Suprapubic skin (tissue), 4 donors: Measurements from ENCODE around the gene MUC2. TPM values are rescaled to one million over a fixed set of nuclear protein-coding genes. Genes with fewer than 3 reads are reported as not detected.

Source experiments
- DNase-seq, 2 donors: peaks; one replicate each; pipeline ENCODE4 v3.0.0-alpha.2; 2019; ENCODE audit warnings: low spot score in 2 of 2
- H3K27ac ChIP-seq: fragments of 200-600 bp; sonication (generic); one replicate; pipeline ENCODE4 v1.5.1; 2019
- H3K27me3 ChIP-seq: fragments of 200-600 bp; sonication (generic); one replicate; pipeline ENCODE4 v1.5.1; 2019
- H3K36me3 ChIP-seq: fragments of 200-600 bp; sonication (generic); one replicate; pipeline ENCODE4 v1.5.1; 2019
- H3K4me1 ChIP-seq: fragments of 200-600 bp; sonication (generic); one replicate; pipeline ENCODE4 v1.5.1; 2019
- H3K4me3 ChIP-seq: fragments of 200-600 bp; sonication (generic); one replicate; pipeline ENCODE4 v1.5.1; 2019; ENCODE audit warnings: mild to moderate bottlenecking
- H3K9me3 ChIP-seq: fragments of 200-600 bp; sonication (generic); one replicate; pipeline ENCODE4 v1.5.1; 2019
- EP300 ChIP-seq: sonication (generic); formaldehyde crosslinking; IDR thresholded peaks from one replicate; pipeline ENCODE4 v1.6.1; 2017; ENCODE audit warnings: antibody characterized with exemption
- POLR2A ChIP-seq, 2 donors: fragments of 450-650 bp; IDR thresholded peaks; one replicate each; pipeline ENCODE4 v1.6.1; 2017; ENCODE audit warnings: antibody characterized with exemption in 2 of 2, mild to moderate bottlenecking in 2 of 2, moderate library complexity in 2 of 2
- POLR2AphosphoS5 ChIP-seq, 3 donors: sonication (generic); formaldehyde crosslinking; IDR thresholded peaks; one replicate each; pipeline ENCODE4 v1.6.1; 2017; ENCODE audit warnings: antibody characterized with exemption in 3 of 3
- WGBS: methylation state at CpG from one replicate; pipeline ENCODE4 v1.1.5; 2018; 5-methylcytosine and 5-hydroxymethylcytosine counted together
- total RNA-seq, 4 donors: library from RNA; depleted of rRNA; stranded (reverse); fragments of >200 nt; gene quantifications; one replicate each; pipeline ENCODE4 v1.1.0, GENCODE V29; 2016
- TF ChIP-seq, protein P1 (sequence below), 2 donors: fragments of 200-600 bp in 1 of 2; fragments of 450-650 bp in 1 of 2; sonication (generic) in 1 of 2; IDR thresholded peaks; one replicate each; pipeline ENCODE4 v1.5.1; 2016 to 2019; ENCODE audit warnings: antibody characterized with exemption in 2 of 2, mild to moderate bottlenecking in 1 of 2, moderate library complexity in 1 of 2

The MUC2 gene
- total RNA-seq, 4 donors from 2014 or later, result 0.05 to 0.17 (median 0.12) TPM

- Histone ChIP-seq H3K9me3 (no peaks in the 10 kb centered on the region), H3K27ac (no peak overlapping the region), H3K27me3 (peaks cover 30% of the 10 kb centered on the region), H3K4me3 (no peak overlapping the region), H3K4me1 (peaks cover 17% of the 10 kb centered on the region), H3K36me3 (no peaks in the 10 kb centered on the region)
- DNase-seq, result peak in 1 of 2 donors; percentile 67
- whole genome bisulfite sequencing, result 14% methylated on average over 15 of the region's 39 CpGs
- TF ChIP-seq, protein P1, sequence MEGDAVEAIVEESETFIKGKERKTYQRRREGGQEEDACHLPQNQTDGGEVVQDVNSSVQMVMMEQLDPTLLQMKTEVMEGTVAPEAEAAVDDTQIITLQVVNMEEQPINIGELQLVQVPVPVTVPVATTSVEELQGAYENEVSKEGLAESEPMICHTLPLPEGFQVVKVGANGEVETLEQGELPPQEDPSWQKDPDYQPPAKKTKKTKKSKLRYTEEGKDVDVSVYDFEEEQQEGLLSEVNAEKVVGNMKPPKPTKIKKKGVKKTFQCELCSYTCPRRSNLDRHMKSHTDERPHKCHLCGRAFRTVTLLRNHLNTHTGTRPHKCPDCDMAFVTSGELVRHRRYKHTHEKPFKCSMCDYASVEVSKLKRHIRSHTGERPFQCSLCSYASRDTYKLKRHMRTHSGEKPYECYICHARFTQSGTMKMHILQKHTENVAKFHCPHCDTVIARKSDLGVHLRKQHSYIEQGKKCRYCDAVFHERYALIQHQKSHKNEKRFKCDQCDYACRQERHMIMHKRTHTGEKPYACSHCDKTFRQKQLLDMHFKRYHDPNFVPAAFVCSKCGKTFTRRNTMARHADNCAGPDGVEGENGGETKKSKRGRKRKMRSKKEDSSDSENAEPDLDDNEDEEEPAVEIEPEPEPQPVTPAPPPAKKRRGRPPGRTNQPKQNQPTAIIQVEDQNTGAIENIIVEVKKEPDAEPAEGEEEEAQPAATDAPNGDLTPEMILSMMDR (IDR thresholded peaks at IDR 0.05), result peak; percentile 76 to 84
- TF ChIP-seq POLR2A (IDR thresholded peaks at IDR 0.05), result no peak
These were observed 23.9 kb upstream of the MUC2 start for GRCh38 chr11:1050581-1051355.

GRCh38 chr11:1051356-1052132 lies 23.1 kb upstream of the MUC2 start:
- peak in 1 of 2 donors; percentile 57 for DNase-seq
- Histone ChIP-seq H3K27me3 (peaks cover 37% of the 10 kb centered on the region), H3K27ac (no peak overlapping the region), H3K36me3 (no peaks in the 10 kb centered on the region), H3K9me3 (no peaks in the 10 kb centered on the region), H3K4me1 (peaks cover 17% of the 10 kb centered on the region), H3K4me3 (no peak overlapping the region)
- no peak for TF ChIP-seq EP300
- no peak for TF ChIP-seq POLR2A (IDR thresholded peaks at IDR 0.05)
- TF ChIP-seq, protein P1 (IDR thresholded peaks at IDR 0.05), result no peak
- no peak for TF ChIP-seq POLR2AphosphoS5 (IDR thresholded peaks at IDR 0.05)
- 60% methylated on average over 3 of the region's 15 CpGs for WGBS

- Histone ChIP-seq H3K27me3 (peaks cover 40% of the 10 kb centered on the region), H3K4me3 (no peak overlapping the region), H3K27ac (no peak overlapping the region), H3K4me1 (peaks cover 17% of the 10 kb centered on the region), H3K36me3 (no peaks in the 10 kb centered on the region), H3K9me3 (no peaks in the 10 kb centered on the region)
- no peak for TF ChIP-seq EP300
- TF ChIP-seq POLR2A (IDR thresholded peaks at IDR 0.05), result no peak
- TF ChIP-seq, protein P1 (IDR thresholded peaks at IDR 0.05), result no peak
- no peak for TF ChIP-seq POLR2AphosphoS5 (IDR thresholded peaks at IDR 0.05)
- DNase-seq, result peak in 1 of 2 donors; percentile 59
- WGBS, result 74% methylated on average over 9 of the region's 25 CpGs
These were observed 22.3 kb upstream of the MUC2 start for GRCh38 chr11:1052133-1053011.

DNA sequence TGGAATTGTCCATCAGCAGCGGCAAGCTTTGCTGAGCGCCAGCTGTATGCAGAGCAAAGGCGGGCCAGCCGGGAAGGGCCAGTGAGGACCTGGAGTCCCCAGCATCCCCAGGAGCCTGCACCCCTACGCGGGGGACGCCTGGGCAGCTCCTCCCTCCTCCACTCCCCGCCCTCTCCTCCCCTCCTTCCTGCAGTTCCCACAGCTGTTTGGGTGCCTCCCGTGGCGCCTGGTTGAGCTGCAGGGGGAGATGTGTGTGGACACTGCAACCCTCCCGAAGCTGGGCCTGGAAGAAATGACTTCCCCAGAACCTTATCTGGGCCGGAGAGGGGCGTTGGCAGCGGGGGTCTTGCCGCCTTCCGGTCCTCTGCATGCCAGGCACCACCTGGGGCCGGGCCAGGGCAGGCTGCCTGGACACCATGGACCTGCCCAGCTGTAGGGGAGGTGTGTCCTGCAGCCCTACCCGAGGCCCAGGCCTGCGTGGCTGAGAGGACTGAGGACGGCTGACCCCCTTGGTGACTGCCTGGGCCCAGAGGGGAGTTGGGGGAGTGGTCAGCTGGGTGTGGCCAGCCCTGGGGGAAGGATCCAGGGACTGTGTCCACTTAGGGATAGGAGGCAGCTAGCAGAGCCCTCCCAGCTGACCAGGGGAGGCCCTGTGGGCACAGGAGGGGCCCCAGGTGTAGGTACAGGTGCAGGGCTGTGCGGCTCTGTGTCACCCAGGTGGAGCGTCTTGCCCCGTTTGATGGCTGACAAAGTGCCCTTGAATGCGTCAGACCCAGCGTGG lies 21.4 kb upstream of the MUC2 start:
- DNase-seq, result peak in 1 of 2 donors; percentile 59
- Histone ChIP-seq H3K27me3 (peaks cover 36% of the 10 kb centered on the region), H3K4me3 (no peak overlapping the region), H3K4me1 (peaks cover 17% of the 10 kb centered on the region), H3K9me3 (no peaks in the 10 kb centered on the region), H3K27ac (no peak overlapping the region), H3K36me3 (no peaks in the 10 kb centered on the region)
- TF ChIP-seq EP300, result no peak
- TF ChIP-seq POLR2AphosphoS5 (IDR thresholded peaks at IDR 0.05), result no peak
- no peak for TF ChIP-seq POLR2A (IDR thresholded peaks at IDR 0.05)
- TF ChIP-seq, protein P1 (IDR thresholded peaks at IDR 0.05), result no peak
- 64% methylated on average over 17 of the region's 25 CpGs for WGBS
